Stimulated activated effector memory CD8-positive, alpha-beta T cell treated with anti-CD3 and anti-CD28 coated beads, Interleukin-12 subunit alpha, Interleukin-12 subunit beta, amount 100 ng/mL, for 72 hours (primary cell): ENCODE data around the gene WFDC12.
A peak's percentile ranks its signal among the peaks of the same experiment; 100 is the strongest.
"Not testable (repeated sequence)": the region's sequence is repeated elsewhere in the genome, so short reads cannot be mapped to it uniquely, and the experiment has no call there.

Experiments
- ATAC-seq: fragments of 150-1000 bp; cut with Tn5 transposase; 2 replicates; pipeline ENCODE4 v1.10.0; 2021
- DNase-seq, 2 donors: peaks; one replicate each; pipeline ENCODE4 v3.0.0; 2021 to 2022; ENCODE audit warnings: low spot score in 2 of 2
- H3K27ac Mint-ChIP-seq: one replicate; pipeline ENCODE4 v1.8.0; 2022; ENCODE audit warnings: mild to moderate bottlenecking, mixed read lengths
- H3K36me3 Mint-ChIP-seq: one replicate; pipeline ENCODE4 v1.8.0; 2022; ENCODE audit warnings: mild to moderate bottlenecking, mixed read lengths
- H3K4me1 Mint-ChIP-seq: one replicate; pipeline ENCODE4 v1.8.0; 2022; ENCODE audit warnings: mixed read lengths
- H3K4me3 Mint-ChIP-seq: one replicate; pipeline ENCODE4 v1.8.0; 2022; ENCODE audit warnings: mild to moderate bottlenecking, mixed read lengths
- H3K9me3 Mint-ChIP-seq: one replicate; pipeline ENCODE4 v1.8.0; 2022; ENCODE audit warnings: mixed read lengths

WFDC12 gene

GRCh38 chr20:45124365-45124764 lies at the start of gene WFDC12:
Gene WFDC12 (minus strand): TSS chr20:45124465. CDS start chr20:45124447, 18 bp downstream.
- H3K36me3 Mint-ChIP-seq, result no peaks in the 10 kb centered on the region
- no peaks in the 10 kb centered on the region for H3K9me3 Mint-ChIP-seq
- DNase-seq (no peak), ATAC-seq (no peak)
- H3K4me1 Mint-ChIP-seq, result no peaks in the 10 kb centered on the region
- no peak within 1 kb of the TSS for H3K27ac Mint-ChIP-seq
- H3K4me3 Mint-ChIP-seq, result no peak within 1 kb of the TSS

DNA sequence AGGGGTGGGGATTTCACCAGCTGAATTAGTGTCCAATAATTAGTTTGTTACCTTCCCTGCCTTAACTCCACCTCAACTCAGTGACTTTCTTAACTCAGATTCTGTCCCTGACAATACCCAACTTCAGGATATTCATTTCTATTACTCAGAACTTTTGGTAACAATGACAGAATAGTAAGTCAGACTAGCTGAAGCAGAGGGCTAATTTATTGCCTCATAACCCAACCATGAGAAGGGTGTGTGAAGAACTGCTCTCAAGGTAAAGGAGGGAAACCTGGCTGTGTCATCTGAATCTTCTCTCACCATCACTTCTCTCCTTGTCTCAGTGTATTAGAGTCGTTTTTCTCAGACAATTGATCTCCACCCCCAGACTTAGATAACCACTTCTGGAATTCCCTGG lies 49.3 kb upstream of the WFDC12 start:
- no peak overlapping the region for H3K4me3 Mint-ChIP-seq
- no peaks in the 10 kb centered on the region for H3K4me1 Mint-ChIP-seq
- DNase-seq (no peak), ATAC-seq (no peak)
- no peaks in the 10 kb centered on the region for H3K9me3 Mint-ChIP-seq
- H3K27ac Mint-ChIP-seq, result no peak overlapping the region
- H3K36me3 Mint-ChIP-seq, result no peaks in the 10 kb centered on the region

DNA sequence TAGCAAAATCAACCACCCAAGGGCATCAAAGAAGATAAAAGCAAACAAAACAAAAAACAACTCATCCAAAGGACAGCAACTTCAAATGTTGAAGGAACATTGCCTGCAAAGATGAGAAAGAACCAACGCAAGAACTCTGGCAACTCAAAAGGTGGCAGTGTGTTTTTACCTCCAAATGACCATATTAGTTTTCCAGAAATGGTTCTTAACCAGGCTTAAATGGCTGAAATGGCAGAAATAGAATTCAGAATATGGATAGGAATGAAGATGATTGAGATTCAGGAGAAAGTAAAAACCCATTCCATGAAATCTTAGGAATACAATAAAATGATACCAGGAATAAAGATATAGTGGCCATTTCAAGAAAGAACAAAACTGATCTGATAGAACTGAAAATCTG lies 40.6 kb upstream of the WFDC12 start:
- H3K36me3 Mint-ChIP-seq, result no peaks in the 10 kb centered on the region
- peaks cover 7% of the 10 kb centered on the region for H3K9me3 Mint-ChIP-seq
- DNase-seq, result no peak
- no peak overlapping the region for H3K27ac Mint-ChIP-seq
- ATAC-seq, result no peak
- no peaks in the 10 kb centered on the region for H3K4me1 Mint-ChIP-seq
- H3K4me3 Mint-ChIP-seq, result no peak overlapping the region

DNA sequence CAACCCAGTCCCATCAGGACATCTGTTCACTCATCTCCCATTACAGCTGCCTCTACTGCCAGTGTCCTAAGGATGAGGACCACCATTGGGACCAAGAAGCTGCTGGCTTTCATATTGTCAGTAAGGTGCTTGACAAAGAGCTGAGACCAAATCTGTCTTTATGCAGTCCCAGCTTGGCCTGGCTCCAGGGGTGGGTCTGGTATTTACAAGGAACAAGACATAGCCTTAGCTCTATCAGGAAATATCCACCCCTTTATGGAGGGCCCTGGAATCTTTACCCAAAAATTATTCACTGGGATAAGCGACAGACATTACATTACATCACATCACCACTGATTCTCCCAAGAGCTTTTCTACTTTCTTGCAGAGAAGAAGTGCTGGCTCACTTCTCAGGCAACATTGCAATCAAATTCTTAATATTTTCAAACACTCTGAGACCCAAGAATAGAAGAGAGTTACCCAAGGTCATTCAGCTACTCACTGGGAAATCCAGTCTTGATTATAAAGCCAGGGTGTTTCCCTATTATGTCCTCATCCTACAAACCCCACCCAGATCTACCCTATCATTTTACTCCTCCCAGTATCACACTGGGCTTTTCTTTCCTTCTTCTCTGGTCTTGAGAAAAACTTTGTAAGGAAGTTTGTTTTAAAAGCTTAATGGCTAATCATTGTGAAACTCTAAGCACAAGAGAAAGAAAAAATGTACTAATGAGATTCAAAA lies 39.0 kb upstream of the WFDC12 start:
- no peaks in the 10 kb centered on the region for H3K36me3 Mint-ChIP-seq
- DNase-seq, result no peak
- H3K27ac Mint-ChIP-seq, result no peak overlapping the region
- H3K4me1 Mint-ChIP-seq, result no peaks in the 10 kb centered on the region
- ATAC-seq, result no peak
- no peak overlapping the region for H3K4me3 Mint-ChIP-seq
- peaks cover 21% of the 10 kb centered on the region for H3K9me3 Mint-ChIP-seq

DNA sequence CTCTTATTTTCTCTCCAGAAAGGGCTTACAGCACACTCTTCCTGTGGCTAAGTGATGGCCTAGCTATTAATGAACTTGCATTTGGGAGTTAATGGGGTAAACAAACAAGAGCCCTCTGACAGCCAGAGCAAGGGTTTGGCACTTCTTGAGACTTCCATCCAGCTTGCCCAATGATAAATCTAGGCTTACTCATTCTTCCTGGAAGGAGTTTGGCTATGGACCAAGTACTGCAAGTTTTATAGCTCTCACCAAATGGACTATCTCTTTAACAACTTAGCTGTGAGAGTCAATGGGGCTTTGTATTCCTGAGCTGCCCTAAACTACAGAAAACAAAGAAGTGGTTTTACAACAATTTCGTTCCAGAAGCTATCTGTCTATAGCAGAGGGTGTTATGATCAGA lies 33.7 kb upstream of the WFDC12 start:
- H3K4me3 Mint-ChIP-seq, result no peak overlapping the region
- no peak for DNase-seq
- H3K27ac Mint-ChIP-seq, result no peak overlapping the region
- peaks cover 21% of the 10 kb centered on the region for H3K9me3 Mint-ChIP-seq
- ATAC-seq, result no peak
- H3K4me1 Mint-ChIP-seq, result no peaks in the 10 kb centered on the region
- no peaks in the 10 kb centered on the region for H3K36me3 Mint-ChIP-seq

DNA sequence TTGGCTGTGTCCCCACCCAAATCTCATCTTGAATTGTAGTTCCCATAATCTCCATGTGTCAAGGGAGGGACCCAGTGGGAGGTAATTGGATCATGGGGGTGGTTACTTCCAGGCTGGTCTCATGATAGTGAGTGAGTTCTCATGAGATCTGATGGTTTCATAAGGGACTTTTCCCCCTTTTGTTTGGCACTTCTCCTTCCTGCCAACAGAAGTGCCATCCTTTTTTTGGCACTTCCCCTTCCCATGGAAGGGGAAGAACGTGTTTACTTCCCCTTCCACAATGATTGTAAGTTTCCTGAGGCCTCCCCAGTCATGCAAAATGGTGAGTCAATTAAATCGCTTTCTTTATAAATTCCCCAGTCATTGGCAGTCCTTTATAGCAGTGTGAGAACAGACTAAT lies 32.4 kb upstream of the WFDC12 start:
- H3K9me3 Mint-ChIP-seq, result peaks cover 14% of the 10 kb centered on the region
- no peaks in the 10 kb centered on the region for H3K36me3 Mint-ChIP-seq
- H3K4me3 Mint-ChIP-seq, result no peak overlapping the region
- ATAC-seq, result no peak
- DNase-seq, result no peak
- H3K27ac Mint-ChIP-seq, result no peak overlapping the region
- no peaks in the 10 kb centered on the region for H3K4me1 Mint-ChIP-seq

GRCh38 chr20:45154794-45155193 lies 30.5 kb upstream of the WFDC12 start:
- H3K36me3 Mint-ChIP-seq, DNase-seq, H3K27ac Mint-ChIP-seq, ATAC-seq, H3K4me3 Mint-ChIP-seq, H3K4me1 Mint-ChIP-seq: not testable (repeated sequence)
- H3K9me3 Mint-ChIP-seq, result peaks cover 12% of the 10 kb centered on the region

DNA sequence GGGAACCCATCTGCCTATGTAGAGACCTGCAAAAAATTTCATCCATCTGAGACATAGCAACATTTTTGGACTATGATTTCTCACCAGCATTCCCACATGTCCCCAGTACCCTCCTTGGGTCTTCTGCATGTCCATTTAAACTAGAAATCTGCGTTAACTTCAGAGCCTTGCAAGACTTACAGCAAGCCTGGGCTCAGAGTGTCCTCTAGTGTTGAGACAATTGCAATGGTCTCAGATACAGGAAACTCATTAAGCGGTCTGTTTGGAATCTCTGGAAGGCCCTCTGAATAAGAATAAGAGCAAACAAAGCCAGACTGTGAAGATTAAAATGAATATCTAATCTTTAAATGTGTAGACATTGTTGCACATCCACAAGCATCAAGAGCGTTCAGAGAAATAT lies 29.9 kb upstream of the WFDC12 start:
- no peak for ATAC-seq
- no peaks in the 10 kb centered on the region for H3K36me3 Mint-ChIP-seq
- no peak overlapping the region for H3K4me3 Mint-ChIP-seq
- peaks cover 9% of the 10 kb centered on the region for H3K9me3 Mint-ChIP-seq
- H3K4me1 Mint-ChIP-seq, result no peaks in the 10 kb centered on the region
- DNase-seq, result no peak
- H3K27ac Mint-ChIP-seq, result no peak overlapping the region

- Mint-ChIP-seq H3K36me3 (no peaks in the 10 kb centered on the region), H3K4me1 (no peaks in the 10 kb centered on the region), H3K4me3 (no peak overlapping the region), H3K9me3 (peaks cover 5% of the 10 kb centered on the region), H3K27ac (no peak overlapping the region)
- DNase-seq (no peak), ATAC-seq (no peak)
These were observed 29.5 kb upstream of the WFDC12 start for GRCh38 chr20:45153752-45154151.

- no peak for DNase-seq
- Mint-ChIP-seq H3K36me3 (no peaks in the 10 kb centered on the region), H3K4me3 (no peak overlapping the region), H3K4me1 (no peaks in the 10 kb centered on the region), H3K9me3 (no peaks in the 10 kb centered on the region), H3K27ac (no peak overlapping the region)
- ATAC-seq, result no peak
These were observed 28.9 kb upstream of the WFDC12 start for GRCh38 chr20:45153147-45153546.

GRCh38 chr20:45152405-45152804 lies 28.1 kb upstream of the WFDC12 start:
- DNase-seq (no peak), ATAC-seq (no peak)
- Mint-ChIP-seq H3K4me1 (no peaks in the 10 kb centered on the region), H3K27ac (no peak overlapping the region), H3K36me3 (no peaks in the 10 kb centered on the region), H3K4me3 (no peak overlapping the region), H3K9me3 (no peaks in the 10 kb centered on the region)

DNA sequence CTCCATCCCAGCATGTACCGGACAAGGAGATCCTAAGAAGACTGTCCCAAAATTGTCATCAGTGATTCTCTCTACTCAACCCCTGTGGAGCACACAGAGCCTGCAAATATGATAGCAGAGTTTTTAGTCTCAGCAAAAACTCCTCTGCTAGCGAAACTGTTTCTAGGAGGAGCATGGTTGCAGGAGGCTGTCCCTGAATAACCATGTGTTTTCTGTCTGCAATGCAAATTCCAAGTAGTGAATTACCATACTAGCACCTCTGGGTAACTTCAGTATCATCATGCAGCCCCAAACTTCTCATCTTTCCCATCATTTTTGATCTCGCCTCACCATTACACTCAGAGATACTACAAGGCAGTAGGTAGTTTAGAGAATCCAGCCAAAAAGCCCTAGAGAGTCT lies 24.8 kb upstream of the WFDC12 start:
- Mint-ChIP-seq H3K4me1 (no peaks in the 10 kb centered on the region), H3K4me3 (no peak overlapping the region)
- no peak for DNase-seq

DNA sequence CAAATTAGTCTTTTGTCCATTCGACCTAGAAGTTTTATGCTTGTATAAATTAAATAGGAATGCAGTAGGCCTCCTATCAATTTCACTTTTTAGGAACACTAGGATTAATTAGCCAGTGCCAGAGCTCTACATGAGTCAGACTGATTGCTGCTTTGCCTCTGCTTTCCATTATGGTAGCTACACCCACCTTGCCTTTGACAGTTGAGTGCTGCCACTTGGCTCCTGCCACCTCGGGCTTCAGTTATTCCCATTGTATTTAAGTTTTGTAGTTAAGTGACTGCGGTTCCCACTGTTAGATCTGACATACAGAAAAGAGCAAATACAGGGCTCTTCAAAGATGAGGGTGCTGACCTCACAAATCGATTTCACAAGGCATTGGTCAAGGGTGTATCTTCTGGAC lies 16.6 kb upstream of the WFDC12 start:
- Mint-ChIP-seq H3K4me3 (no peak overlapping the region), H3K27ac (no peak overlapping the region), H3K36me3 (no peaks in the 10 kb centered on the region), H3K9me3 (no peaks in the 10 kb centered on the region), H3K4me1 (no peaks in the 10 kb centered on the region)
- no peak for DNase-seq
- no peak for ATAC-seq

More for the DNA sequence above, 24.8 kb upstream of the WFDC12 start:
- H3K9me3 Mint-ChIP-seq, result no peaks in the 10 kb centered on the region
- no peak overlapping the region for H3K27ac Mint-ChIP-seq
- H3K36me3 Mint-ChIP-seq, result no peaks in the 10 kb centered on the region
- no peak for ATAC-seq

DNA sequence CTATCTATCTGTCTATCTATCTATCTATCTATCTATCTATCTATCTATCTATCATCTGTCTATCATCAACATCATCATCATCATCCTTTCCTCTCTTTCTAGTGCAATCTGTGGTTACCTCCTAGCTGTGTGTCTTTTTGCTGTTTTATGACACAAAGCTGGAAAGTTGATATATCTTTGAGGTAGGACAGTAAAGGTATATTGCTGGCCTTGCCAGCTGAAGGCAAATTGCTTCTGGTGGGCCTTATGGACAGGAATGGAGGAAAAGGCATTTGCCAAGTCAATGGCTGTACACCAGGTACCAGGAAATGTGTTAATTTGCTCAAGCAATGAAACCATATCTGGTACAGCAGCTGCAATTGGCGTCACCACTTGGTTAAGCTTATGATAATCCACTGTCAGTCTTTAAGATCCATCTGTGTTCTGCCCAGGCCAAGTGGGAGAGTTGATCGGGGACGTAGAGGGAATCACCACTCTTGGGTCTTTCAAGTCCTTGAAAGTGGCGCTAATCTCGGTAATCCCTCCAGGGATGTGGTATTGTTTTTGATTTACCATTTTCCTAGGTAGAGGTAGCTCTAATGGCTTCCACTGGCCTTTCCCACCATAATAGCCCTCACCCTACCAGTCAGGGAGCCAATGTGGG lies 15.6 kb upstream of the WFDC12 start:
- H3K27ac Mint-ChIP-seq, H3K36me3 Mint-ChIP-seq, DNase-seq, H3K9me3 Mint-ChIP-seq, ATAC-seq, H3K4me1 Mint-ChIP-seq, H3K4me3 Mint-ChIP-seq: not testable (repeated sequence)

- DNase-seq, result peak; percentile 67 to 91
- ATAC-seq, result peak; percentile 73
These were observed 14.5 kb upstream of the WFDC12 start for GRCh38 chr20:45138561-45139300.

GRCh38 chr20:45136911-45137310 lies 12.6 kb upstream of the WFDC12 start:
- no peak overlapping the region for H3K27ac Mint-ChIP-seq
- no peak for ATAC-seq
- no peaks in the 10 kb centered on the region for H3K9me3 Mint-ChIP-seq
- H3K4me1 Mint-ChIP-seq, result no peaks in the 10 kb centered on the region
- no peaks in the 10 kb centered on the region for H3K36me3 Mint-ChIP-seq
- no peak overlapping the region for H3K4me3 Mint-ChIP-seq
- no peak for DNase-seq

More at GRCh38 chr20:45138561-45139300, 14.5 kb upstream of the WFDC12 start:
- H3K36me3 Mint-ChIP-seq, result no peaks in the 10 kb centered on the region
- no peaks in the 10 kb centered on the region for H3K4me1 Mint-ChIP-seq
- no peak overlapping the region for H3K27ac Mint-ChIP-seq
- H3K4me3 Mint-ChIP-seq, result no peak overlapping the region
- no peaks in the 10 kb centered on the region for H3K9me3 Mint-ChIP-seq
